Adrenal gland (tissue), 5 donors: Measurements from ENCODE around the gene TOX4.

ENCODE experiments used
- CTCF ChIP-seq, 6 experiments: fragments of 450-650 bp in 4 of 6; fragments of 200-600 bp in 2 of 6; sonication (generic) in 1 of 6; IDR thresholded peaks; 1 replicate in 5 of 6; 2 replicates in 1 of 6; pipeline versions ENCODE4 v1.5.1 to v1.8.0; 2016 to 2021; ENCODE audit warnings: antibody characterized with exemption in 6 of 6, mild to moderate bottlenecking in 2 of 6, moderate library complexity in 1 of 6
- POLR2A ChIP-seq, 2 donors: fragments of 450-650 bp; IDR thresholded peaks; one replicate each; pipeline ENCODE4 v1.6.1; 2017; ENCODE audit warnings: antibody characterized with exemption in 2 of 2, mild to moderate bottlenecking in 2 of 2, moderate library complexity in 1 of 2
- donor health status: DM: no; HTN: no; CAD: no.

GRCh38 chr14:21537090-21537424, 60.1 kb downstream of the TOX4 start:
- no peak for TF ChIP-seq POLR2A (IDR thresholded peaks at IDR 0.05)
- no peak for TF ChIP-seq CTCF (IDR thresholded peaks at IDR 0.05)
